ENCODE results near the gene ATAD3C.
"Not testable (repeated sequence)": the region's sequence is repeated elsewhere in the genome, so short reads cannot be mapped to it uniquely, and the experiment has no call there.

The ATAD3C gene

GRCh38 chr1:1419813-1420653 is 29.5 kb upstream of the ATAD3C start:
- DNase-seq, result no peak

- DNase-seq, result no peak
Observed at GRCh38 chr1:1420654-1421141, 28.8 kb upstream of the ATAD3C start.

- DNase-seq, result peak; percentile 82
Observed at GRCh38 chr1:1421147-1421906, 28.2 kb upstream of the ATAD3C start, which contains the start of gene ANKRD65. Gene ANKRD65, minus strand, starts transcription at chr1:1421276. Its CDS starts 271 bp downstream, at chr1:1421005.

GRCh38 chr1:1421907-1422464 is 27.5 kb upstream of the ATAD3C start:
- DNase-seq, result no peak

GRCh38 chr1:1422465-1423244 is 26.8 kb upstream of the ATAD3C start:
- no peak for DNase-seq

- DNase-seq, result no peak
Observed at GRCh38 chr1:1423245-1423597, 26.3 kb upstream of the ATAD3C start.

- DNase-seq, result no peak
Observed at GRCh38 chr1:1424707-1425106, 24.8 kb upstream of the ATAD3C start.

GRCh38 chr1:1425426-1425752 is 24.1 kb upstream of the ATAD3C start:
- DNase-seq, result no peak

GRCh38 chr1:1425753-1426495 is 23.6 kb upstream of the ATAD3C start:
- DNase-seq, result no peak

- DNase-seq, result no peak
Observed at GRCh38 chr1:1426496-1427105, 22.9 kb upstream of the ATAD3C start.

- no peak for DNase-seq
Observed at GRCh38 chr1:1427106-1427819, 22.2 kb upstream of the ATAD3C start.

- DNase-seq, result no peak
Observed at GRCh38 chr1:1427820-1428148, 21.7 kb upstream of the ATAD3C start.

GRCh38 chr1:1428174-1428573 is 21.3 kb upstream of the ATAD3C start:
- no peak for DNase-seq

GRCh38 chr1:1428967-1429366 is 20.5 kb upstream of the ATAD3C start:
- DNase-seq, result not testable (repeated sequence)

- DNase-seq, result no peak
Observed at GRCh38 chr1:1429671-1430073, 19.8 kb upstream of the ATAD3C start.

GRCh38 chr1:1430114-1430982 is 19.1 kb upstream of the ATAD3C start:
- peak; percentile 61 for DNase-seq

GRCh38 chr1:1430992-1431844 is 18.3 kb upstream of the ATAD3C start:
- DNase-seq, result no peak

- DNase-seq, result no peak
Observed at GRCh38 chr1:1431845-1432273, 17.6 kb upstream of the ATAD3C start.

GRCh38 chr1:1432274-1432950 is 17.1 kb upstream of the ATAD3C start:
- DNase-seq, result no peak

Measured in DMS79 (cell line).